Mesothelial cell of epicardium (in vitro differentiated cells): ENCODE data around the gene IPCEF1. TPM values are rescaled to one million over a fixed set of nuclear protein-coding genes. Genes with fewer than 3 reads are reported as not detected.

Experiments used
- DNase-seq, 2 experiments: peaks; one replicate each; pipeline ENCODE4 v3.0.0; 2021; ENCODE audit warnings: low spot score in 2 of 2; ENCODE audit not compliant: unreplicated experiment in 2 of 2
- H3K27ac Mint-ChIP-seq: 2 replicates; pipeline ENCODE4 v1.8.0; 2021; ENCODE audit warnings: mixed read lengths
- H3K27me3 Mint-ChIP-seq: 2 replicates; pipeline ENCODE4 v1.8.0; 2021; ENCODE audit warnings: low read depth, mixed read lengths
- H3K36me3 Mint-ChIP-seq: 2 replicates; pipeline ENCODE4 v1.8.0; 2021; ENCODE audit warnings: mixed read lengths
- H3K4me1 Mint-ChIP-seq: 2 replicates; pipeline ENCODE4 v1.8.0; 2021; ENCODE audit warnings: mixed read lengths
- H3K4me3 Mint-ChIP-seq: 2 replicates; pipeline ENCODE4 v1.8.0; 2021; ENCODE audit warnings: mild to moderate bottlenecking, moderate library complexity, mixed read lengths
- H3K9me3 Mint-ChIP-seq: 2 replicates; pipeline ENCODE4 v1.8.0; 2021; ENCODE audit warnings: mixed read lengths
- total RNA-seq: library from RNA; stranded (reverse); gene quantifications from 3 replicates; pipeline ENCODE4 v1.2.1, GENCODE V29; 2021
- TF ChIP-seq, protein P1 (sequence below): fragments of 200-600 bp; sonication (generic); IDR thresholded peaks from one replicate; pipeline ENCODE4 v1.5.0; 2021; ENCODE audit warnings: antibody characterized with exemption; ENCODE audit not compliant: unreplicated experiment

Gene IPCEF1
- total RNA-seq, 1 donor from 2014 or later, result 0.76 TPM

GRCh38 chr6:154353626-154354025 lies 3.0 kb downstream of the IPCEF1 start:
- DNase-seq, result no peak
- no peak overlapping the region for H3K4me3 Mint-ChIP-seq
- no peak overlapping the region for H3K27ac Mint-ChIP-seq
- TF ChIP-seq, protein P1, sequence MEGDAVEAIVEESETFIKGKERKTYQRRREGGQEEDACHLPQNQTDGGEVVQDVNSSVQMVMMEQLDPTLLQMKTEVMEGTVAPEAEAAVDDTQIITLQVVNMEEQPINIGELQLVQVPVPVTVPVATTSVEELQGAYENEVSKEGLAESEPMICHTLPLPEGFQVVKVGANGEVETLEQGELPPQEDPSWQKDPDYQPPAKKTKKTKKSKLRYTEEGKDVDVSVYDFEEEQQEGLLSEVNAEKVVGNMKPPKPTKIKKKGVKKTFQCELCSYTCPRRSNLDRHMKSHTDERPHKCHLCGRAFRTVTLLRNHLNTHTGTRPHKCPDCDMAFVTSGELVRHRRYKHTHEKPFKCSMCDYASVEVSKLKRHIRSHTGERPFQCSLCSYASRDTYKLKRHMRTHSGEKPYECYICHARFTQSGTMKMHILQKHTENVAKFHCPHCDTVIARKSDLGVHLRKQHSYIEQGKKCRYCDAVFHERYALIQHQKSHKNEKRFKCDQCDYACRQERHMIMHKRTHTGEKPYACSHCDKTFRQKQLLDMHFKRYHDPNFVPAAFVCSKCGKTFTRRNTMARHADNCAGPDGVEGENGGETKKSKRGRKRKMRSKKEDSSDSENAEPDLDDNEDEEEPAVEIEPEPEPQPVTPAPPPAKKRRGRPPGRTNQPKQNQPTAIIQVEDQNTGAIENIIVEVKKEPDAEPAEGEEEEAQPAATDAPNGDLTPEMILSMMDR, result no peak
- peaks cover 3% of the 10 kb centered on the region for H3K4me1 Mint-ChIP-seq
- H3K27me3 Mint-ChIP-seq, result no peaks in the 10 kb centered on the region
- no peaks in the 10 kb centered on the region for H3K9me3 Mint-ChIP-seq
- no peaks in the 10 kb centered on the region for H3K36me3 Mint-ChIP-seq

DNA sequence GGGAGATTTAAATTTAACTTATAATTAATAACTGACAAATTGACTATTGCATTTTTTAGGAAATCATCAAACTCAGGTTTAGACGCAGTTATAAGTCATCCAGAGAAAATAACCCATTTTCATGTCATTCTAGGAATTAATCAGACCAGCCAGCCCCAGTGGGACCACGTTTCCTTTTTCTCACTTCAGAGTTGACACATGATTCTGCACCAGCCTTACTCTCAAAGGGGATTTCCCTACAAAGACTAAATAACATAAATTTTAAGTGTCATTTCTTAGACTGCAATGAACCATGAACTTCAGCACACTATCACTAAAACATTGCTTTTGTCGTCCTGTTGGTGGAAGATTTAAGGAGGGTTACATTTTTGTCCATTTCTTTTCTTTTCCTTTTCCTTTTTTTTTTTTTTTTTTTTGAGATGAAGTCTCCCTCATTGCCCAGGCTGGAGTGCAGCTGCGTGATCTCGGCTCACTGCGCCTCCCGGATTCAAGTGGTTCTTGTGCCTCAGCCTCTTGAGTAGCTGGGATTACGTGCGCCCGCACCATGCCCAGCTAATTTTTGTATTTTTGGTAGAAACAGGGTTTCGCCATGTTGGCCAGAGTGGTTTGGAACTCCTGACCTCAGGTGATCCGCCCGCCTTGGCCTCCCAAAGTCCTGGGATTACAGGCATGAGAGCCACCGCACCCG lies 3.6 kb downstream of the IPCEF1 start:
- Mint-ChIP-seq H3K9me3 (no peaks in the 10 kb centered on the region), H3K27me3 (no peaks in the 10 kb centered on the region), H3K4me3 (no peak overlapping the region), H3K4me1 (peaks cover 3% of the 10 kb centered on the region), H3K27ac (no peak overlapping the region), H3K36me3 (no peaks in the 10 kb centered on the region)
- no peak for DNase-seq
- TF ChIP-seq, protein P1, result no peak

DNA sequence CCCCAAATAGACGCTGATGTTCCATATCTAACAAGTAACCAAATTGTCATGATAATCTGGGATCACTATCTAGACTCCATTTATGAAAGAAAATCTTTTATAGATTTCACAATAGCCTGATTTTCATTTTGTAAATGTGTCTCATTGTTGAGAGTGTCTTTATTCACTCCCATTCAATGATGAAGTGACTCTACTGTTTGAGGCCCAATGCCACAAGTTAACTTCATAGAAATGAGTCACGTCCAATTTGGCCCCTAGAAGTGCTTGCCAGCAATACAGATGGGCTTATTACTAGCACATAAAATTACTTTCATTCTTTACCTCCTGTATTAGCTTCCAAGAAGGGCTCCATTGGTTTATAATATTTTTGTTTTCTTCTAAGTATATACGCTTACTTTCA lies 6.3 kb downstream of the IPCEF1 start:
- DNase-seq, result no peak
- TF ChIP-seq, protein P1, result no peak
- no peaks in the 10 kb centered on the region for H3K27me3 Mint-ChIP-seq
- H3K4me1 Mint-ChIP-seq, result peaks cover 3% of the 10 kb centered on the region
- H3K27ac Mint-ChIP-seq, result no peak overlapping the region
- H3K9me3 Mint-ChIP-seq, result peaks cover 8% of the 10 kb centered on the region
- H3K4me3 Mint-ChIP-seq, result no peak overlapping the region
- no peaks in the 10 kb centered on the region for H3K36me3 Mint-ChIP-seq

- peaks cover 8% of the 10 kb centered on the region for H3K9me3 Mint-ChIP-seq
- DNase-seq, result no peak
- H3K36me3 Mint-ChIP-seq, result no peaks in the 10 kb centered on the region
- no peak overlapping the region for H3K4me3 Mint-ChIP-seq
- TF ChIP-seq, protein P1, result no peak
- no peak overlapping the region for H3K27ac Mint-ChIP-seq
- peaks cover 18% of the 10 kb centered on the region for H3K4me1 Mint-ChIP-seq
- no peaks in the 10 kb centered on the region for H3K27me3 Mint-ChIP-seq
Observed at GRCh38 chr6:154347981-154348380, 8.6 kb downstream of the IPCEF1 start.

GRCh38 chr6:154345811-154346210 lies 10.8 kb downstream of the IPCEF1 start:
- H3K4me1 Mint-ChIP-seq, result peaks cover 35% of the 10 kb centered on the region
- no peak for DNase-seq
- H3K27me3 Mint-ChIP-seq, result no peaks in the 10 kb centered on the region
- TF ChIP-seq, protein P1, result no peak
- no peak overlapping the region for H3K27ac Mint-ChIP-seq
- peaks cover 8% of the 10 kb centered on the region for H3K9me3 Mint-ChIP-seq
- H3K4me3 Mint-ChIP-seq, result no peak overlapping the region
- H3K36me3 Mint-ChIP-seq, result no peaks in the 10 kb centered on the region
